H1 (cell line): ENCODE measurements around the gene ITIH4.

Experiments used
- ATF2 ChIP-seq: IDR thresholded peaks from 2 replicates; pipeline ENCODE4 v1.6.1; 2012; ENCODE audit warnings: low read length, inconsistent platforms
- CEBPB ChIP-seq: IDR thresholded peaks from 2 replicates; pipeline ENCODE4 v1.6.1; 2012; ENCODE audit warnings: low read depth, low read length
- CTCF ChIP-seq, 3 experiments: IDR thresholded peaks; 1 replicate in 2 of 3; 2 replicates in 1 of 3; pipeline versions ENCODE4 v1.5.1 to v1.6.1; 2011; ENCODE audit warnings: low read length in 3 of 3, mild to moderate bottlenecking in 3 of 3, inconsistent platforms in 2 of 3, low read depth in 1 of 3, moderate library complexity in 1 of 3; ENCODE audit not compliant: insufficient read depth in 1 of 3; ENCODE audit errors: control extremely low read depth in 1 of 3
- EGR1 ChIP-seq: IDR thresholded peaks from 2 replicates; pipeline ENCODE4 v1.6.1; 2011; ENCODE audit warnings: low read depth, low read length, borderline replicate concordance
- EZH2 ChIP-seq: fragments of 200-600 bp; sonication (generic); IDR thresholded peaks from 2 replicates; pipeline ENCODE4 v1.7.1; 2012; ENCODE audit warnings: low read depth, mild to moderate bottlenecking, moderate library complexity, low read length, inconsistent platforms; ENCODE audit not compliant: severe bottlenecking
- HDAC6 ChIP-seq: IDR thresholded peaks from one replicate; pipeline ENCODE4 v1.7.1; 2012; ENCODE audit warnings: low read depth, mild to moderate bottlenecking, inconsistent platforms, low read length, moderate library complexity
- POLR2A ChIP-seq, 2 experiments: IDR thresholded peaks; 1 replicate in 1 of 2; 2 replicates in 1 of 2; pipeline ENCODE4 v1.6.1; 2011; ENCODE audit warnings: low read depth in 2 of 2, low read length in 2 of 2, mild to moderate bottlenecking in 2 of 2; ENCODE audit errors: control extremely low read depth in 1 of 2
- RAD21 ChIP-seq, 2 experiments: IDR thresholded peaks in 1 of 2; conservative IDR thresholded peaks in 1 of 2; 2 replicates each; pipeline ENCODE4 v1.6.1; 2011; ENCODE audit warnings: low read depth in 2 of 2, low read length in 2 of 2, improper control_type of control experiment in 1 of 2, inconsistent platforms in 1 of 2, mild to moderate bottlenecking in 1 of 2, moderate library complexity in 1 of 2
- SP1 ChIP-seq: IDR thresholded peaks from 2 replicates; pipeline ENCODE4 v1.6.1; 2011; ENCODE audit warnings: low read depth, low read length
- YY1 ChIP-seq: IDR thresholded peaks from 2 replicates; pipeline ENCODE4 v1.6.1; 2011; ENCODE audit warnings: low read depth, mild to moderate bottlenecking, low read length

GRCh38 chr3:52784931-52785590 lies 45.4 kb downstream of the ITIH4 start:
- TF ChIP-seq POLR2A (IDR thresholded peaks at IDR 0.05; ENCODE audit: control extremely low read depth in 1 of 2, low read depth in 2 of 2, low read length in 2 of 2) (no peak), RAD21 (IDR thresholded peaks at IDR 0.05 in 1 of 2, conservative IDR thresholded peaks at IDR 0.05 in 1 of 2; ENCODE audit: low read depth in 2 of 2, low read length in 2 of 2) (no peak), EGR1 (no peak), YY1 (no peak), CTCF (IDR thresholded peaks at IDR 0.05; ENCODE audit: control extremely low read depth in 1 of 3, insufficient read depth in 1 of 3, low read depth in 1 of 3, low read length in 3 of 3) (no peak), CEBPB (no peak), HDAC6 (no peak), ATF2 (no peak), SP1 (no peak), EZH2 (no peak)
